HS-5 (cell line): ENCODE data around the gene PEX5L.
"Not testable (repeated sequence)": the region's sequence is repeated elsewhere in the genome, so short reads cannot be mapped to it uniquely, and the experiment has no call there.

Experiments
- DNase-seq: peaks from one replicate; pipeline ENCODE4 v3.0.0-alpha.2; 2012; ENCODE audit warnings: low read depth

The PEX5L gene

DNA sequence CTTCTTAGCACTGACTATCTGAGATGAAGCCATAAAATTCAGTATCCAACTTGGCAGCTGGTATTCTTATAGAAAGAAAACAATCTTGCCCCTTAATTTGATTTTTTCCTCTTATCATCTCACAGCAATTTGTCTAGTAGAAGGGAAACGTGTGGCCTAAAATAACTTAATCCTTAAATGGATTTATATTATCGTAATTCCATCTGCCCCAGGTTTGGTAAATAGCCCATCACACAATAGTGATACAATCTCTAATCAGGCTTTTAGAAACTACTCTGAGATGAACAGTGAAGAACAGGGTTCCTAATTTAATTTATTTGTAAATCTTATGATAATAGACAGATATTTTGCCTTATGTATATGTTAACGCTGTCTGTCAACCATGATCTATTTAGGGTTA is 24.8 kb downstream of the PEX5L start:
- no peak for DNase-seq

DNA sequence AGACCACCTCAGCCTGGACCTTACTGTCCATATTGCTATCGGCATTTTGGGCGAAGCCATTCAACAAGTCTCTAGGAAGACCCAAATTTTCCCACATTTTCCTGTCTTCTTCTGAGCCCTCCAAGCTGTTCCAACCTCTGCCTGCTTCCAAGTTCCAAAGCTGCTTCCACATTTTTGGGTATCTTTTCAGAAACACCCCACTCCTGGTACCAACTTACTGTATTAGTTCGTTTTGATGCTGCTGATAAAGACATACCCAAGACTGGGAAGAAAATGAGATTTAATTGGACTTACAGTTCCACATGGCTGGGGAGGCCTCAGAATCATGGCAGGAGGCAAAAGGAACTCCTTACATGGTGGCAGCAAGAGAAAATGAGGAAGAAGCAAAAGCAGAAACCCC is 28.4 kb downstream of the PEX5L start:
- not testable (repeated sequence) for DNase-seq

DNA sequence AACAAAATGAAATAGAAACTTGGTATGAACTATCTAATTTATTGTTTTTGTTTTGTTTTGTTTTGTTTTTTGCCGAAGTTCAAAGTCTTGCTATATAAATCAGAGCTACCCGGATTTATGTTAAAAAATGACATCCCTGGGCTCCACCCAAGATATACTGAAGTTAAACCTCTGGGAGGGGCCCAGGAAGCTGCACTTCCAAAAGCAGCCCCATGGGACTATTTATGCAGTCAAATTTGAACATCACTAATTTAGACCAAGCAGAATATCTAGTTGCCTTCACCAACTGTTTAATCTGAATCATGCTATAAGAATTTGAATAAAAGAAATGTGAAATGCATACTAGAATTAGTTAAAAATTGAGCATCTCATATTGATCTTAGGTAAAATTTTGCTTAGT is 32.2 kb downstream of the PEX5L start:
- no peak for DNase-seq

DNA sequence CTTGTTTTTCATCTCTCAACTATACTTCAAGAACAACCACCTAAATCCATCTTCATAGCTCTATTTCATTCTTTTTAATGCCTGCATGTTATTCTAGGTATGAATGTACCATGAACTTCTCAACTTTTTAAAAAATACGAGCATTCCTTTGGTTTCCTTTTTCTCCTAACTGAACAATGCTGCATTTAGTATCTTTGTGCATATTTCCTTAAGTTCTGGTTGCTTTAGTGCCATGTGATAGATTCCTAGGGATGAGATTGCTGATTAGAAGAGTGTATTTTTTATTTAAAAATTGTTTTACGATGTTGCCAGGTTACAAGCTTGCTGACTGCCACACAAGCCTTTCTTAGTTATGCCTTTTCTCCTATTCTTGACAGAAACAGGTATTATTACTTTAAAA is 34.7 kb downstream of the PEX5L start:
- no peak for DNase-seq

DNA sequence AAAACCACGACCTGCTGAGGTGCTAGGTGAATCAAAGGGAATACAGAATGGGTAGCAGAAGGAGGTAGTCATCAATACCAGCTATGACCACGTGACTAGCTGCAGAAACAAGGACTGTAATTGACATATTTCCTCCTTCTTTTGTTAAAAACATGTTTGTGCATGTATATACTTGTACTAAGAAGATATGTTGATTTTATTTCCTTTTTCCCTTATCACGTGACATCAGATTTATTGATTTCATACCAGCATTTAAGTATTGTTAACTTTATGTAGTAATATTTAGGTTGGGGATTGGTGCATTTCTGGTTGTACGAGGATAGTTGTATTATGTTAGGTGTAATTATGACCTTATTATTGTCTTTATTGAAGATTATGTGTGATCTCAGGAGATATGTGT is 36.2 kb downstream of the PEX5L start:
- DNase-seq, result no peak

DNA sequence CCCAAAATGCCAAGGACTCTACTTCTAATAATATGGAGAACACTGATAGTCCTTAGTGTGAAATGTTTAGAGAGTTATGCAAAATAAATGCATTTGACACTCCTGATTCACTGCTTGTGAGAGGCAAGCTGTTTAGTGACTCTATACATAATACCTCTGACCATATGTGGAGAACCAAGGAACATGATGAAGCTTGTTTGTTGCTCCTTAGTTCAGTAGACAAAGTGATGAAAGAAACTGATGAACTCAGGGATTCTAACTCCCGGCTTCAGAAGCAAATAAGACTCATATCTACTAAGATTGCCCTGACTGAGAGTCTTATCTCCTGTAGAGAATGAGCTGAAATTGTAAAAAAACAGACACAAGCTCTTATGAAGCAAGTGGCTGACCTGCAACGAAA is 41.3 kb downstream of the PEX5L start:
- DNase-seq, result no peak

DNA sequence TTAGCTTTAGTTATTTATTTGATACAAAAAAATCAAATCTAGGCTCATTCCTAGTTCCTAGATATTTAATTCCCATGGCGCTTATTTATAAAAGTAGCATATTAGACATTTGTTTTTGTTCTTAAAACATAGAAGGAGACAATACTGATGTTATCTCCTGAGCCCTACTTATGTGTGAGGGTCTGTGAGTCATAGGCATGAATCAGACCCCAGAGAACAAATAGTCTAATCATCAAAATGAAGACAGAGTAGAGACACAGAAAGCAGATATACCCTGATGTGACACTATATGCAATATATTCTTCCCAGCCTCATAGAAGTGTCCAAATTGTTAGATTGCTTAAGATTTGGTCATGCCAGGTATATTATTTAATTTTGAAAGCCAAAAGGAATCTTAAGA is 44.9 kb downstream of the PEX5L start:
- DNase-seq, result peak; percentile 6

DNA sequence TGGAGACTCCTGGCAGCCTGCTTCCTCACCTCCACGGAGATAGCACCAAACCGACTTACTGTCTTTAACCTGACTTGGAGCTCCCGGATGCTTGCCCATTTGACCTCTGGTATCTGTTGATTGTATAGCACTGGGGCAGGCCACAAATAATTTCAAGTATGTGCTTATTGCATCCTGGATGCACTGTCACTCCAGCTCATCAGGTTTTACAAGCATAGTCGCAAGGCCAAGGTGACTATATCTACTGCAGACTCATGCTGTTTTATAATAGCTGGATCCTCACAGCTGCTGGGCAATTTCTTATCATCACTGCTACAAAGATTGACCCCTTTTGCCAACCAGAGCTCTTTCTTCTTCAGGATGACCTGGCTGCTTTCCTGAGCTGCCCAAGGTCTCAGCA is 45.6 kb downstream of the PEX5L start:
- DNase-seq, result no peak

DNA sequence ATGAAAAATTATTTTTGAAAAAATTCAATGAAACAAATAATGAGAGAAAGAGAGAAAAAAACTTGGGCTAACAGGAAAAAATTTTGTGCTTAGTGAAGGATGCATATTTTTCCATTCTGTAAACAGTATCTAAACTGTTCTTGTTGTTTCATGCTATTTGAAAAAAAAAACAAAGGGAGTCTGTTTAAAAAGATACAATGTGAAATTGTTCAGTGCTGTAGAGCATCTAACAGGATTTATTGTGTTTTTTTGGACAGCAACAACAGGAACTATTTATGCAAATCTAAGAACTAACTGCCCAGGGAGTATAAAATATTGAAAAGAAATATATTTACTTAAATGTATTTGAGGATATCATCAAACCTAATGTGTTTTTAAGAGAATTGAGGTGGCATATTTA is 55.1 kb downstream of the PEX5L start:
- no peak for DNase-seq

DNA sequence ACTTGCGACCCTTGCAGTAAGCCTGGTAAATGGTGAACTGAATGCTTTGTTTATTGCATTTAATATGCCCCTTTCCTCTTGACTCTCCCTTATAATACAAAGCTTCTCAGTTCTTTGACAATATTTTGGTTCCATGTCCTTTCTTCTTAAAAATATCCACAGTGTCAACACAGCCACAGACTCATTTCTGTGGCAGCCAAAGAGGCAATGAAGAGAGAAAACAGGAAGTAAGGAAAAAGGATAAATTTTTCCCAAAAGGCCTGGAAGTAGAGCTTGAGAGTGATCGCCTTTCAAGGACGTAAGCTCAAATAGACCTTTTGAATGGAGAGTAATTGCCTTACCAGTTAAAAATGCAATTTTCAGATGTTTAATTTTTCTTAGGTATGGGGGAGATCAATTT is 59.4 kb downstream of the PEX5L start:
- DNase-seq, result no peak

DNA sequence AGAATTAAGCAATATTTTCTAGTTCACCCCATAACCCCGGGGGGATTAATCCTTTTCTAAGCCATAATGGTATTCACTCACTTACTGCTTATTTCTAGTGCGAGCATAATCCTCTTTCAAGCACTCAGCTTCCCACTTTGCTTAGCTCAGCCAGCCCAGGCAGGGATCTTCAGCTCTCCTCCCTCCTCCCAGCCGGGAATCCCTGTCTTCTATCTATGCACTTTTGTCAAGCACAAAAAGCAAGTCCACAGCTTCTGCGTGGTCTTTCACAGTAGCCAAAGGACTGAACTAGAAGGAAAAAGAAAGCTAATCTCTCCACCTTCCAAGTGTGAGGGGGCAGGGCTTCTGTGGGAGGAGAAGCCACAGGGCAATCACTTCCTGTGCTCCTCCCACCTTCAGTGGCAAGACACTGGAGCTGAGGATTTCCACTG is 62.8 kb downstream of the PEX5L start:
- no peak for DNase-seq

DNA sequence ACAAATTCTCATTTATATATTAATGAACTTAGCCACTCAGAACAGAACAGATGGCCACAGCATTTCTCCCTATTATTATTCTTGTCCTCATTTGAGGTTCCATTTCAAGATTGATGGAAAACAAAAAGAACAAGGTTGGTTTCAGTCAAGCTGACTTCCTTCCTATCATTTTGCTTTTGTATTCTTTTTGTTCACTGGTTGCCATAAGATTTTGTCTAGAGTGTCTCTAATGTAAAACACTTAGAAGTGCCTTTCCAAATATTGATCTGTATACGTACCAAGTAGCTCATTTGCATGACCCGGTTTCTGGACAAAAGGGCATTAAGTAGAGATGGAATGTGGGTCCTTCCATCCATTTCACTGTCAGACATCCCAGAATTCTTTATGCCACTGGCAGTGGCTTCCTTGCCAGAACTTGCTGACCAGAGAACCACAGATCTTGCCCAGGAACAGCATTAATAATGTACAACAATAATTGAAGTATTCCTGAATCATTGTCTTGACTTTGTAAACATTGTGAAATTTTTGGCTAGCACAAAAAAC is 63.8 kb downstream of the PEX5L start:
- no peak for DNase-seq

DNA sequence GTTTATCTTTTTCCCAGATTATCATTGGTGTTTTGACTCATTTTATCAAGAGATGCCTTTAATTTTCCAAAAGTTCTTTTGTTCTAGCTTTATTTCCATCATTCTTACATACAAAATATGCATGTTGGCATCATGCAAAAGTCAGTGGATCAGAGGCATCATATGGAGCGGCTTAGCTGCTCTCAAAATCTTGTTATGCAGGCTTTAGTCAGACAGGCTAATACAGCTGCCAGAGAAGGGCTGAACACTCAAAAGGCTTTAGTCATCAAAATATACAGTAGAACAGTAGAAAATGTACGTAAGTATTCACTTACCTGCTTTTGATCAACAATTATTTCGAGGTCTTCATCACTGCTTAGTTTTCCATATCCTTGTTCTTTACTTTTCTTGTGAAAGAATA is 65.5 kb downstream of the PEX5L start:
- no peak for DNase-seq

DNA sequence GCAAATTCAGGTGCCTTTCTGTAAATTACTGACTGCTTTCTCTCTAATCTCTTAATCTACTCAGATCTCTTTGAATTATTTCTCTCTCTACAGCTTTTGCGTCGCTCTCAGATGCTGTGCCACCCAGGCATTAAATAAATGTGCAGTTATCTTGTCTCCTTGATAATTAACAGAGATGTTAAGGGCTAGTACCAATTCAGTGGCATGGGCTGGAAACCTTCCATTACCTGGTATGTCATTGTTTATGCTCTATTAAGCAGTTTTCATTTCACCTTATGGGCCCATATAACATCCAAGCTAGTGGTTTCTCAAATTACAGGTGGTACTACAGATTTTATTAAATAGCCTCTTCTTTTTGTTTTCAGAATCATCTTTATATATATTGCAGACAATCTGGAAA is 66.0 kb downstream of the PEX5L start:
- no peak for DNase-seq

DNA sequence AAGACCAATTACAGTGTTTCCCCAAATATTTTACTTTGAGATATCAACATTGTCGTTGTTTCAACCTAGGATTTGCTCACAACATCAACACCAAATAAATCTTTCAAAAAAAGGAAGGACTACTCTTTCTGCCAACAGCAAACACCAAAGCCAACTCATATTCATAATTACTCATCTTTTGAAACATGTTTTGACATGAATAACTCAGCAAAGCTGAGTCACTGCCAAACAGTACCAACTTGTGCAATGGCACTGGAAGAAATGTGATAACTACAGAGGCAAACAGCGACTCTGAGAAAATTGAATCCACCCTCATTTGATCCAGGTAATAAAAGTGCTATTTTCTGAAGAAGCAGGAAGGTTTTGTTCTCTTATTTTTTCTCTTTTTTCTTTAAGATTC is 67.2 kb downstream of the PEX5L start:
- peak; percentile 79 for DNase-seq

DNA sequence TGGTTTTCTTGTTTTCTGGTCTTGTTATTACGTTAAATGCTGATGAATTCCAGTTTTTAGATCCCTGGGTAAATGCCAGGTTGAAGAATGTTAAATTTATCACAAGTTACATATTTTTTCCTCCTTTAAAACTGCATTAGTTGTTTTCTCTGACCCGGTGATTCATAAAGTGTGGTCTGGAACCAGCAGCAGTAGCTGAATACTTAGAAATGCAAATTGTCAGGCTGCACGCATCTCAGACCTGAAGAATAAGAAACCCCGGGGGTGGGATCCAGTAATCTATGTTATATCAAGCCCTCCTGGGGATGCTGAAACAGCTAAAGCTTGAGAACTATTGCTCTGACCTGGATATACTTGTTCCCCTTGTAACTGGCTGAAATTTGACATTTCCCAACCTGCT is 69.1 kb downstream of the PEX5L start:
- DNase-seq, result peak; percentile 26

DNA sequence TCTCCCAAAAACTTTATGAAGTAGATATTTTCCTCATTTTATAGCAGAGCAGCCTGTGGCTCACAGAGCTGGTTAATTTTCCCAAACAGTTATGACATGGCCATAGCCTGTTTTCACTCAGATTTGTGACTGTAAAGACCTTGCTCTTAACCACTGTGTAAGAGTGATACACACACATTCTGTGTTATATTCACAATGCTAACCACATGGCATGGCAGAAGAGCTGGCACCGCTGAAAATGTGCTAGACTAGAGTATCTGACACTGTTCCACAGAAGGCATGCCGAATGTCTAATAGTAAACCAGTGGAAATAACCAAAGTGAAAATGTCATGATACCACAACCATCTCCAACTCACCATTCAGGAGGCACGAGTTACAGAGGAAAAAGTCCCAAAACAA is 71.8 kb downstream of the PEX5L start:
- DNase-seq, result no peak

DNA sequence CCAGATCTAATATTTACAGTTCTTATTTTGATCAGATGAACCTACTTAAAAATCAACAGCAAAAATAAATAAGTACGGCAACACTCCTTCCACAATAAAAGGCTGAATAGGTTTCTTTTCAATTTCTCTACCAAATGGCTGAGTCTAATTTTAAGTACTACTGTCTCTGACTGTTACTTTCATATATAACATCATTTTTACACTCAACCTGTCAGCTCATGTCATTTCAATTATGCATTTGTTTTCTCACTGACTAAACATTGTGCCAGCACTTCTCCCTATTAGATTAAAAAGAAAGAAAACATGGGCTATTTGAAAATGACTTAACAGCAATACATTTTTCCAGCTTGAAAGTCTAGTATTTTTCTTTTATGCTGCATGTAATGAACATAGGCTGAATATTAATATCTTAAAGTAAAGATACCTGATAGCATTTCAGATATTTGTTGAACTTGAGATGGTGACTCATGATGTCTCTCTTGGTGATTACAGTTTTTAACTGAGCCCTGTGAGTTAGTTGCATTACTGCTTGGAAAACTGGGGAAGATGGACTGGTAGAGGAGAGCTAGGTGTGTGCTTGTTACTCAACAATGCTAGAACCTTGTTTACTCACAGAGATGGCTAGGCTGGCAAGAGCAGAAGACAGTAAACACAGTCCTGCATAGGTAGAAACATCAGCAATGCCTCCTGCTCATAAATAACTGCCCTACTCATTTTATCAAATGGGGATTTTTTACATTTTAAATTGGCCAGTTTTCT is 73.9 kb downstream of the PEX5L start:
- no peak for DNase-seq

DNA sequence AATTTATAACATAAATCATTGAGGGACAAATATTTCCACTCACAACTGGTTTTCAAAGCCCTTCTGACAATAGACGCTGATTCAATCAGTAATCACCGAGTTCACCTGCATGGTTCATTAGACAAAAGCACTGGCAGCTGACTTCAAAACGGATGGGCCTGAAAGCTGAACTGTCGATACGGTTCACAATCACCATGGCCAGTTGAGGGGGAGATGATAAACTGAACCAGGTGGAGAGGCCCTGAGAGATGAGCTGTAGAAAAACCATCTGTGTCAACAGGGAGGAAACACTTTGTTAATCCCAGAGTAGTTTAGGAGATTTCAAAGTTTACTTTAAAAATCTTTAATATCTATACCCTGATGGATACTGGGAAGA is 75.0 kb downstream of the PEX5L start:
- DNase-seq, result no peak

DNA sequence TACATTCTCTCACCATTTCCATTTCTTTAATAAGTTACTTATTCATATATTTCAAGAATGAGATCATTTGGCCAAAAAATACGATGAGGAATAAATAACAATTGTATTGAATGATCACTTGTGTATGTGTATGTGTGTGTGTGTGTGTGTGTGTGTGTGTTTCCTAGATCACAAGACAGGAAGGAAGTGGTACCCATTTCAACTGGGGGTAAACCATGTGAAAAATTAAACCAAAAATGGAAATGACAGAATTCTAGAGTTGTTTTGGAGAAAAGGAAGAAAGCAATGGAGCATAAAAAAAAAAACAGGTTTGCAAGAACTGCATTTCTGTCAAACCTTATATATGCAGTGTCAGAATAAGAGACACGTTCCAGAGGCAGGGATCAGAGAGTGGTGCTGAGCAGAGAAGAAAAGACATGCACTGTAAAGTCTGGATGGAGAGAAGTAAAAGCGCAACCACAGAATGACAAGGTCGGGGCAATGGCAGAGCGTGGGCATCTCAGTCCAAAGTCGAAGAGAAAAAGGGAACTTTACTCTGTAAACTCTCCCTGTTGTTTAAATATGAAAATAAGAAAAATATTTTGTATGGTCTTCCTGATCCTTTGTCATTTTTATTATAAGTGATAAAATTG is 75.5 kb downstream of the PEX5L start:
- no peak for DNase-seq

DNA sequence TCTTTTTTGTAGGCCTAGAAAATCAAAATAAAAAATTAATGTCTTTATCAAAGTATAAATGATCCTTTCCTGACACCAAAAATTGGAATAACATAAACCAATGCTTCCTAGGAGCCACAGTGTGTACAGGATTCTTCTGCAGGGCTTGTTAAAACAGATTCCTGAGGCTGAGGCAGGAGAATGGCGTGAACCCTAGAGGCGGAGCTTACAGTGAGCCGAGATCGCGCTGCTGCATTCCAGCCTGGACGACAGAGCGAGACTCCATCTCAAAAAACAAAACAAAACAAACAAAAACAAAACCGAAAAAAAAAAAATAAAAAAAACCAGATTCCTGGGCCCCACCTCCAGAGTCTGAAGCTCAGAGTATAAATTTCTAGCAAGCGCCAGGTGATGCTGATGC is 78.0 kb downstream of the PEX5L start:
- no peak for DNase-seq

DNA sequence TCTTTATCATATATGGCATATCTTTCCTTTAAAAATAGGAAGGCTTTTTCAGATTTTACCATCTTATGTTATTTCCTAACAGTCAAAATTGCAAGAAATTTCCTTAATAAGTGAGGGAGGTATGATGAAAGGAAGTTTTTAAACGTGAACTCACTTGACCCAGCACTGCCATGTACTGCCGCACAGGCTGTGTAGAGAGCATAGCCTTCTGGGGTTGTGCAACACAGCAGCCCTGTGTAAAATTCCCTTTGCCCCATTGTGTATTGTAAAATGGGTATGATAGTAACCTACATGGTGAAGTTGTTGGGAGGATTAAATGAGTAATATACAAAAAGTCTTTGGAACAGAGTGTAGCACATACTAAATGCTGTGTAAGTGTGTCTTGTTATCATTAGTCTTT is 78.6 kb downstream of the PEX5L start:
- no peak for DNase-seq

DNA sequence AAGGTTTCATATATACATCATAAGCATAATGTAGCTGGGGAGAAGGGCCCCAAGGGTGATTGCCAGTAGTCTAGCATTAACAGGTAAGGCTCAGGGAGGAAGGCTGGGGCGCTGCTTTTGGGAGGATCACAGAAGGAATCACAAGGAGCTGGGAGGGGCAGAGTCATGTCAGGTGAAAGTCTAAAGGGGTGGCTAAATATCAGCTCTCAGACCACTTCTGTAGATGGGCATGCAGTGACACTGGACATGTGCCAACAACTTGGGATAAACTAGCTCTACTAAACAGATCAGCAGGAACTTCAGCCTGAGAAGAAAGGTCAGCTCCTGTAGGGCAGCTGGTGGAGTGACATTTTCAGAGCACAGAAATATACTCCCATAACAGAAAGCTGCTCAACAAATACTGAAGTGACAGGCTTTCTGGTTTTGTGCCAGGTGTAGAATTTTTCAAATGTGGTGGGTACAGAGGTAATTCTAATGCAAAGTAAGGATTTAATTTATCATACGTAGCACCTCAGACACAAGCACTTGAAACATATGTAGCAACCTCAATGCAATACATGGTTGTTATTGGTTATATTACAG is 79.4 kb downstream of the PEX5L start:
- DNase-seq, result no peak
